HCT116 (cell line): ENCODE results near the gene SLC19A1. TPM values are rescaled to one million over a fixed set of nuclear protein-coding genes. Genes with fewer than 3 reads are reported as not detected.

ENCODE experiments used
- ATAC-seq: fragments of 200-7000 bp; cut with Tn5 transposase; 2 replicates; pipeline ENCODE4 v1.9.1; 2020; ENCODE audit warnings: mild to moderate bottlenecking, moderate library complexity
- BruUV-seq: library from RNA; stranded (reverse); fragments of 400-500 nt; replicated peaks from 2 replicates; lab custom pipeline; 2021; lab: Mats Ljungman, UMichigan
- CTCF ChIA-PET: fragments of 300-600 bp; sonication (Branson Sonifier 250); formaldehyde crosslinking; loops from one replicate; lab custom pipeline; 2021; ENCODE audit warnings: antibody characterized with exemption; lab: Charles Lee
- POLR2A ChIA-PET: fragments of 300-600, 350-600 bp; sonication (Branson Sonifier 250); formaldehyde crosslinking; loops from one replicate; lab custom pipeline; 2021; ENCODE audit warnings: antibody characterized with exemption; lab: Charles Lee
- RAD21 ChIA-PET, 2 experiments: fragments of 300-600 bp; sonication (Branson Sonifier 250); formaldehyde crosslinking; loops; one replicate each; lab custom pipeline; 2023; ENCODE audit warnings: low total read pairs in 2 of 2; ENCODE audit not compliant: uncharacterized antibody in 2 of 2, unreplicated experiment in 2 of 2, low non-redundant PET in 1 of 2; lab: Charles Lee
- DNase-seq: peaks from one replicate; pipeline ENCODE4 v3.0.0-alpha.2; 2010; ENCODE audit warnings: low read depth, low spot score
- H2AFZ ChIP-seq: fragments of 200-600 bp; shearing (Covaris generic), sonication (generic); 2 replicates; pipeline ENCODE4 v1.6.1; 2017; ENCODE audit warnings: low read depth, mixed run types, mixed read lengths, antibody characterized with exemption, low read length; ENCODE audit not compliant: poor library complexity, severe bottlenecking
- H3K27ac ChIP-seq: 2 replicates; pipeline ENCODE4 v1.5.1; 2012; ENCODE audit warnings: low read depth, low read length
- H3K27me3 ChIP-seq: fragments of 200-600 bp; sonication (generic); 2 replicates; pipeline ENCODE4 v1.6.1; 2016; ENCODE audit warnings: mixed run types, low read length, mixed read lengths; ENCODE audit not compliant: insufficient read depth
- H3K36me3 ChIP-seq, 2 experiments: fragments of 200-500 bp in 1 of 2; fragments of 200-600 bp in 1 of 2; sonication (Bioruptor generic) in 1 of 2; sonication (generic) in 1 of 2; 2 replicates each; pipeline versions ENCODE4 v1.5.1 to v1.6.1; 2014 to 2016; ENCODE audit warnings: low read length in 2 of 2, inconsistent platforms in 1 of 2, mixed read lengths in 1 of 2, mixed run types in 1 of 2; ENCODE audit not compliant: insufficient read depth in 2 of 2, control insufficient read depth in 1 of 2
- H3K4me1 ChIP-seq, 2 experiments: fragments of 200-600 bp in 1 of 2; sonication (generic) in 1 of 2; 2 replicates each; pipeline versions ENCODE4 v1.5.1 to v1.6.1; 2012 to 2017; ENCODE audit warnings: low read length in 2 of 2, inconsistent platforms in 1 of 2, mild to moderate bottlenecking in 1 of 2, mixed read lengths in 1 of 2, mixed run types in 1 of 2, moderate library complexity in 1 of 2; ENCODE audit not compliant: insufficient read depth in 2 of 2, control insufficient read depth in 1 of 2
- H3K4me2 ChIP-seq: fragments of 200-600 bp; sonication (generic); 2 replicates; pipeline ENCODE4 v1.6.1; 2017; ENCODE audit warnings: mixed run types, low read length, mixed read lengths
- H3K4me3 ChIP-seq, 2 experiments: fragments of 200-600 bp in 1 of 2; sonication (generic) in 1 of 2; replicated peaks in 1 of 2; 2 replicates each; pipeline ENCODE4 v1.5.1; 2011 to 2016; ENCODE audit warnings: low read length in 2 of 2, control low read depth in 1 of 2, low read depth in 1 of 2, mild to moderate bottlenecking in 1 of 2, mixed read lengths in 1 of 2, mixed run types in 1 of 2
- H3K79me2 ChIP-seq: fragments of 200-600 bp; sonication (generic); 2 replicates; pipeline ENCODE4 v1.6.1; 2017; ENCODE audit warnings: mild to moderate bottlenecking, mixed run types, low read length, moderate library complexity, mixed read lengths; ENCODE audit not compliant: insufficient read depth
- H3K9ac ChIP-seq: fragments of 200-600 bp; sonication (generic); 2 replicates; pipeline ENCODE4 v1.6.1; 2016; ENCODE audit warnings: low read length, mixed read lengths
- H3K9me2 ChIP-seq: fragments of 200-600 bp; sonication (generic), shearing (Covaris generic); 2 replicates; pipeline ENCODE4 v1.6.1; 2017; ENCODE audit warnings: mixed run types, mild to moderate bottlenecking, moderate library complexity; ENCODE audit not compliant: insufficient read depth
- H3K9me3 ChIP-seq, 2 experiments: fragments of 200-500 bp in 1 of 2; fragments of 200-600 bp in 1 of 2; sonication (Bioruptor generic) in 1 of 2; sonication (generic) in 1 of 2; 2 replicates each; pipeline ENCODE4 v1.6.1; 2014 to 2017; ENCODE audit warnings: low read length in 2 of 2, mixed read lengths in 2 of 2, inconsistent platforms in 1 of 2, low read depth in 1 of 2, mild to moderate bottlenecking in 1 of 2, mixed run types in 1 of 2, moderate library complexity in 1 of 2; ENCODE audit not compliant: control insufficient read depth in 1 of 2, insufficient read depth in 1 of 2
- H4K20me1 ChIP-seq: fragments of 200-600 bp; sonication (generic), shearing (Covaris generic); 2 replicates; pipeline ENCODE4 v1.6.1; 2017; ENCODE audit warnings: mixed run types, mild to moderate bottlenecking, moderate library complexity; ENCODE audit not compliant: insufficient read depth
- ELF1 ChIP-seq: IDR thresholded peaks from 2 replicates; pipeline ENCODE4 v1.6.1; 2012; ENCODE audit warnings: low read depth, borderline replicate concordance
- JUND ChIP-seq: IDR thresholded peaks from 2 replicates; pipeline ENCODE4 v1.6.1; 2012
- TCF7L2 ChIP-seq: IDR thresholded peaks from 2 replicates; pipeline ENCODE4 v1.7.0; 2011; ENCODE audit warnings: borderline replicate concordance, inconsistent platforms; ENCODE audit not compliant: insufficient read depth, insufficient read length; ENCODE audit errors: extremely low read depth
- intact Hi-C: fragments of 100-400 bp; cut with micrococcal nuclease; formaldehyde crosslinking; loops from 2 replicates; pipeline ENCODE4 v1.10.0; 2022
- total RNA-seq: library from RNA; stranded (reverse); gene quantifications from one replicate; pipeline ENCODE4 v1.2.1, GENCODE V29; 2021; ENCODE audit not compliant: unreplicated experiment
- TF ChIP-seq, protein P1 (sequence below): IDR thresholded peaks from 2 replicates; pipeline ENCODE4 v1.6.1; 2012; ENCODE audit warnings: low read depth
- TF ChIP-seq, protein P2 (sequence below): IDR thresholded peaks from 2 replicates; pipeline ENCODE4 v1.6.1; 2011; ENCODE audit warnings: mild to moderate bottlenecking, low read length, moderate library complexity; ENCODE audit not compliant: insufficient replicate concordance; ENCODE audit errors: extremely low read depth

SLC19A1 gene
- total RNA-seq, 1 experiment from 2014 or later = 50.2 TPM

DNA sequence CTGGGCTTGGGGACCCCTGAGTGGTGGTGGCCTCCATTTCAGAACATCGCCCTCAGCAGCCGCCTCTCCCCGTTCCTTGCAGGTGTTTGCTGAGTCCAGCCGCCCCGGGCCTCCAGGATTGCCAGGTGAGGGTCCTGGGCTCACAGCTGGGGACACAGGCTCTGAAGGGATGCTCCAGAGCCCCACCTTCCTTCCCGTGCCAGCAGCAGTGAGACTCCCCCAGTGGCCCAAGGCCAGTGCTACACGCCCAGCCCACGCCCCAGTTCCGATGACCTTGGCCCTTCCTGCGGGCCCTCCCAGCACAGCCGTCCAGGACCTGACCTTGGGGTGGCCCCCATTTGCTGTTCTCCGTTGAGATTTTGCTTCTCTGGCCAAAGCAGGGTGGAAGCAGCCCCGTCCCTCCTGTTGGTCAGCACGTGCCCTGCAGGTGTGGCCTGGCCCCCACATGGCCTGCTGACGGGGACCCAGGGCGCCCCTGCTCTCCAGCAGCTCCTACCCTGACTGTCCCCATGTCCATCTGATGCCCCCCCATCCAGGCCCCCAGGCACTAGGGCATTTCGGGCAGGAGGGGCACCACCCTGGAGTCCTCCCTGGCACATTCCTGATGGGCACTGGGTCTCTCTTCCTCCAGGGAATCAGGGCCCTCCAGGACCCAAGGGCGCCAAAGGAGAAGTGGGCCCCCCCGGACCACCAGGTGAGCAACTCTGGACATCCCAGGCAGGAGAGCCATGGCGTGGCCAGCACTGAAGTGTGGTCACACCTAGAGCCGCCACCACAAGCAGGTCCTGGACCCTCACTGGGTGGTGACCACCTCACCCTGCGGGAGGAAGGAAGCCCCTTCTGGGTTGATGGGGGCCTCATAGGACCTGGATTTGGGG, 45.0 kb downstream of the SLC19A1 start:
- Histone ChIP-seq H3K9ac (no peak overlapping the region), H3K9me2 (no peaks in the 10 kb centered on the region), H3K4me2 (no peak overlapping the region), H3K27ac (no peak overlapping the region), H3K9me3 (no peaks in the 10 kb centered on the region), H3K27me3 (no peaks in the 10 kb centered on the region), H4K20me1 (no peaks in the 10 kb centered on the region), H3K79me2 (no peaks in the 10 kb centered on the region), H3K4me1 (no peaks in the 10 kb centered on the region), H3K36me3 (peaks cover 0 to 10% of the 10 kb centered on the region in 2 experiments; a peak in 2 of 4 replicates), H2AFZ (no peak overlapping the region), H3K4me3 (no peak overlapping the region)
- ChIA-PET POLR2A (no interaction called here), RAD21 (no interaction called here), CTCF (no interaction called here)
- no peak for TF ChIP-seq TCF7L2
- no peak for TF ChIP-seq JUND
- TF ChIP-seq, protein P1, sequence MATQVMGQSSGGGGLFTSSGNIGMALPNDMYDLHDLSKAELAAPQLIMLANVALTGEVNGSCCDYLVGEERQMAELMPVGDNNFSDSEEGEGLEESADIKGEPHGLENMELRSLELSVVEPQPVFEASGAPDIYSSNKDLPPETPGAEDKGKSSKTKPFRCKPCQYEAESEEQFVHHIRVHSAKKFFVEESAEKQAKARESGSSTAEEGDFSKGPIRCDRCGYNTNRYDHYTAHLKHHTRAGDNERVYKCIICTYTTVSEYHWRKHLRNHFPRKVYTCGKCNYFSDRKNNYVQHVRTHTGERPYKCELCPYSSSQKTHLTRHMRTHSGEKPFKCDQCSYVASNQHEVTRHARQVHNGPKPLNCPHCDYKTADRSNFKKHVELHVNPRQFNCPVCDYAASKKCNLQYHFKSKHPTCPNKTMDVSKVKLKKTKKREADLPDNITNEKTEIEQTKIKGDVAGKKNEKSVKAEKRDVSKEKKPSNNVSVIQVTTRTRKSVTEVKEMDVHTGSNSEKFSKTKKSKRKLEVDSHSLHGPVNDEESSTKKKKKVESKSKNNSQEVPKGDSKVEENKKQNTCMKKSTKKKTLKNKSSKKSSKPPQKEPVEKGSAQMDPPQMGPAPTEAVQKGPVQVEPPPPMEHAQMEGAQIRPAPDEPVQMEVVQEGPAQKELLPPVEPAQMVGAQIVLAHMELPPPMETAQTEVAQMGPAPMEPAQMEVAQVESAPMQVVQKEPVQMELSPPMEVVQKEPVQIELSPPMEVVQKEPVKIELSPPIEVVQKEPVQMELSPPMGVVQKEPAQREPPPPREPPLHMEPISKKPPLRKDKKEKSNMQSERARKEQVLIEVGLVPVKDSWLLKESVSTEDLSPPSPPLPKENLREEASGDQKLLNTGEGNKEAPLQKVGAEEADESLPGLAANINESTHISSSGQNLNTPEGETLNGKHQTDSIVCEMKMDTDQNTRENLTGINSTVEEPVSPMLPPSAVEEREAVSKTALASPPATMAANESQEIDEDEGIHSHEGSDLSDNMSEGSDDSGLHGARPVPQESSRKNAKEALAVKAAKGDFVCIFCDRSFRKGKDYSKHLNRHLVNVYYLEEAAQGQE = no peak
- no peak for TF ChIP-seq ELF1
- TF ChIP-seq, protein P2, sequence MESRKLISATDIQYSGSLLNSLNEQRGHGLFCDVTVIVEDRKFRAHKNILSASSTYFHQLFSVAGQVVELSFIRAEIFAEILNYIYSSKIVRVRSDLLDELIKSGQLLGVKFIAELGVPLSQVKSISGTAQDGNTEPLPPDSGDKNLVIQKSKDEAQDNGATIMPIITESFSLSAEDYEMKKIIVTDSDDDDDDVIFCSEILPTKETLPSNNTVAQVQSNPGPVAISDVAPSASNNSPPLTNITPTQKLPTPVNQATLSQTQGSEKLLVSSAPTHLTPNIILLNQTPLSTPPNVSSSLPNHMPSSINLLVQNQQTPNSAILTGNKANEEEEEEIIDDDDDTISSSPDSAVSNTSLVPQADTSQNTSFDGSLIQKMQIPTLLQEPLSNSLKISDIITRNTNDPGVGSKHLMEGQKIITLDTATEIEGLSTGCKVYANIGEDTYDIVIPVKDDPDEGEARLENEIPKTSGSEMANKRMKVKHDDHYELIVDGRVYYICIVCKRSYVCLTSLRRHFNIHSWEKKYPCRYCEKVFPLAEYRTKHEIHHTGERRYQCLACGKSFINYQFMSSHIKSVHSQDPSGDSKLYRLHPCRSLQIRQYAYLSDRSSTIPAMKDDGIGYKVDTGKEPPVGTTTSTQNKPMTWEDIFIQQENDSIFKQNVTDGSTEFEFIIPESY = no peak
- intact Hi-C loops = no loop called here
- no peak for DNase-seq
- BruUV-seq = no TSS peak
- ATAC-seq = no peak
